ENCODE results near the gene ITGB3. TPM values are rescaled to one million over a fixed set of nuclear protein-coding genes. Genes with fewer than 3 reads are reported as not detected.

The ITGB3 gene
- total and polyA plus RNA-seq, 2 of the 8 experiments (the other 6 are each of a cell fraction or from before 2014, with no cell fraction given) = 0.08 to 0.09 TPM

DNA sequence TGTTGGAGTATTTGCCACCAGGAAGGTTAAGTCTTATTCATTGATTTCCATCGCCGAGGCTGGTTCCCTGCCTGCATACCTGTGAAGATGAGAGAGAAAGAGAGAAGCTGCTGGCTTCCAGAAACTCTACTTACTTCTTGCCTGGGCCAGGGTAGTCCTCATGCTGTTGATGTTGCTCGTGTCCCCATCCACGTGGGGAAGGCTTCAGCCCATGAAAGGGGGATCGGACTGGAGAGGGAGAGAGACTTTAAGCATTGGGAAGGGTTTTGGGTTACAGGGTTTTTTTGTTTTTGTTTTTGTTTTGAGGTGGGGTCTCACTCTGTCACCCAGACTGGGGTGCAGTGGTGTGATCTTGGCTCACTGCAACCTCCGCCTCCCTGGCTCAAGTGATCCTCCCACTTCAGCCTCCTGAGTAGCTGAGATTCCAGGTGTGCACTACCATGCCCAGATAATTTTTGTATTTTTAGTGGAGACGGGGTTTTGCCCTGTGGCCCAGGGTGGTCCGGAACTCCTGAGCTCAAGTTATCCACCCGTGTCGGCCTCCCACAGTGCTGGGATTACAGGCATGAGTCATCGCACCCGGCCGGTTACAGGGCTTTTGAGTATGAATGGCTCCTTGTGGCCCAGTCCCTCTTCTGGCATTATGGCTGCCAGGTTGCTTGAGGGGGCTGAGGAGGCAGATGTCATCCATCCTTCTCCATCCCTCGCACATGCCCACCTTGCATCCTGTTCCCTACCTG is 26.6 kb downstream of the ITGB3 start:
- H4K20me1 ChIP-seq (replicated peaks in 1 of 2; ENCODE audit: control insufficient read depth in 1 of 2, insufficient read depth in 2 of 2, low read length in 2 of 2) = no peaks in the 10 kb centered on the region
- H3K36me3 ChIP-seq (ENCODE audit: control insufficient read depth in 2 of 4, insufficient read depth in 4 of 4, low read length in 3 of 4) = no peaks in the 10 kb centered on the region
- H3K9ac ChIP-seq (replicated peaks in 1 of 4; ENCODE audit: extremely low read depth in 1 of 4, low read depth in 3 of 4, low read length in 3 of 4) = no peak overlapping the region
- H3K4ac ChIP-seq (replicated peaks; ENCODE audit: insufficient read length, low read depth, low read length) = no peak overlapping the region
- CTCF ChIA-PET (ENCODE audit: partially characterized antibody) = interaction anchor here (0.7 kb wide), 1 partner anchor 47 kb away, joined by 3 read pairs; no protein-coding TSS in a partner anchor
- H3K27me3 ChIP-seq (replicated peaks in 1 of 4; ENCODE audit: control insufficient read depth in 3 of 4, extremely low read depth in 1 of 4, insufficient read depth in 3 of 4, low read length in 3 of 4) = no peaks in the 10 kb centered on the region
- H3K4me3 ChIP-seq (ENCODE audit: extremely low read depth in 1 of 4, insufficient read depth in 2 of 4, low read depth in 3 of 4, low read length in 4 of 4) = no peak overlapping the region
- H2BK20ac ChIP-seq (ENCODE audit: low read length) = 0 out of 2 replicates have a peak overlapping the region, but pooled peaks have one; percentile 17
- H3K14ac ChIP-seq (ENCODE audit: insufficient read length) = no peak overlapping the region
- no peak overlapping the region for H4K8ac ChIP-seq (ENCODE audit: extremely low read depth, insufficient read depth, low read length)
- H3K4me1 ChIP-seq (replicated peaks in 1 of 4; ENCODE audit: control insufficient read depth in 3 of 4, insufficient read depth in 4 of 4, low read length in 3 of 4) = peaks cover 6 to 14% (median 11%) of the 10 kb centered on the region in 4 experiments
- H3K79me2 ChIP-seq (ENCODE audit: control insufficient read depth in 1 of 2, insufficient read depth in 2 of 2, low read length in 2 of 2) = no peaks in the 10 kb centered on the region
- H3K9me3 ChIP-seq (ENCODE audit: insufficient read depth in 2 of 2, low read depth in 1 of 2, low read length in 1 of 2) = no peaks in the 10 kb centered on the region
- no peak overlapping the region for H2AFZ ChIP-seq (ENCODE audit: low read length)
- no peaks in the 10 kb centered on the region for H3K79me1 ChIP-seq (ENCODE audit: low read depth, low read length)
- H2AK5ac ChIP-seq (ENCODE audit: low read depth, low read length) = no peak overlapping the region
- POLR2A ChIA-PET (ENCODE audit: partially characterized antibody) = no interaction called here
- H3K27ac ChIP-seq (ENCODE audit: low read depth, low read length) = no peak overlapping the region
- H4K91ac ChIP-seq (replicated peaks; ENCODE audit: insufficient read length, low read length) = no peak overlapping the region
- no peak overlapping the region for H2BK12ac ChIP-seq (ENCODE audit: low read depth, low read length)
- H3K23ac ChIP-seq (ENCODE audit: insufficient read length) = no peak overlapping the region
- no peak overlapping the region for H3K56ac ChIP-seq (replicated peaks; ENCODE audit: insufficient read length, low read depth, low read length)
- H2BK15ac ChIP-seq (ENCODE audit: low read length) = 0 out of 2 replicates have a peak overlapping the region, but pooled peaks have one; percentile 40
- 90% methylated on average over 14 of the region's 14 CpGs; no CpG with 5 or more reads in 1 of the 2 experiments for WGBS, 2 experiments (ENCODE audit: extremely low coverage in 1 of 2, insufficient coverage in 1 of 2, insufficient read length in 1 of 2, insufficient replicate concordance in 2 of 2, low coverage in 1 of 2, low lambda C conversion rate in 2 of 2, missing lambda C conversion rate in 1 of 2)
- no peak overlapping the region for H4K5ac ChIP-seq (ENCODE audit: insufficient read length, low read depth, low read length)
- no peaks in the 10 kb centered on the region for H3K23me2 ChIP-seq (ENCODE audit: low read depth, low read length)
- no peak for FAIRE-seq
- no peak overlapping the region for H2BK5ac ChIP-seq (ENCODE audit: low read depth, low read length)
- TF ChIP-seq KDM1A (IDR thresholded peaks at IDR 0.05; ENCODE audit: borderline replicate concordance, low read length) (no peak), MAFK (IDR thresholded peaks at IDR 0.05; ENCODE audit: low read depth, low read length) (no peak), CREB1 (IDR thresholded peaks at IDR 0.05) (no peak), EZH2 (IDR thresholded peaks at IDR 0.05; ENCODE audit: low read depth, low read length, severe bottlenecking) (no peak), HDAC6 (IDR thresholded peaks at IDR 0.05; ENCODE audit: low read depth, low read length) (no peak), RNF2 (IDR thresholded peaks at IDR 0.05; ENCODE audit: borderline replicate concordance, low read depth, low read length, missing control alignments, poor library complexity, severe bottlenecking) (no peak), NRF1 (IDR thresholded peaks at IDR 0.05; ENCODE audit: low read depth, low read length) (no peak), POLR2AphosphoS5 (IDR thresholded peaks at IDR 0.05; ENCODE audit: low read depth, low read length) (no peak), SIX5 (IDR thresholded peaks at IDR 0.05; ENCODE audit: low read depth, low read length) (no peak)
- no peak overlapping the region for H3K18ac ChIP-seq (ENCODE audit: extremely low read depth, low read length)
- H2BK120ac ChIP-seq (replicated peaks; ENCODE audit: low read depth, low read length) = no peak overlapping the region
- no peak for DNase-seq (ENCODE audit: low read depth in 1 of 2, low spot score in 2 of 2)
- H3K4me2 ChIP-seq (ENCODE audit: insufficient read depth in 1 of 2, low read depth in 2 of 2, low read length in 2 of 2) = no peak overlapping the region
